ENCODE results near the gene IL13RA2. TPM values are rescaled to one million over a fixed set of nuclear protein-coding genes. Genes with fewer than 3 reads are reported as not detected.

IL13RA2 gene
- total and polyA plus RNA-seq, 2 donors (not counting 1 experiment from before 2014, with no cell fraction given), result 12.7 to 42.1 TPM

GRCh38 chrX:115018944-115019343 lies 1.5 kb upstream of the IL13RA2 start:
- Histone ChIP-seq H3K9ac (ENCODE audit: insufficient read depth, low read length) (no peak overlapping the region), H3K4me2 (ENCODE audit: extremely low read depth, insufficient read depth, low read length) (no peak overlapping the region), H3K79me2 (ENCODE audit: control insufficient read depth, insufficient read depth, low read length) (no peaks in the 10 kb centered on the region), H3K9me3 (ENCODE audit: control insufficient read depth, insufficient read depth, low read depth, low read length) (no peaks in the 10 kb centered on the region), H3K27ac (ENCODE audit: insufficient read depth, low read length) (no peak overlapping the region), H3K4me1 (ENCODE audit: control insufficient read depth, extremely low read depth, insufficient read depth, low read length) (no peaks in the 10 kb centered on the region), H2AFZ (ENCODE audit: low read length) (no peak overlapping the region), H3K36me3 (ENCODE audit: control insufficient read depth, insufficient read depth, low read length) (no peaks in the 10 kb centered on the region), H4K20me1 (ENCODE audit: control insufficient read depth, extremely low read depth, insufficient read depth, low read length) (no peaks in the 10 kb centered on the region), H3K4me3 (replicated peaks in 1 of 4; ENCODE audit: control extremely low read depth in 1 of 4, insufficient read depth in 1 of 4, low read depth in 3 of 4, low read length in 4 of 4) (no peak overlapping the region), H3K27me3 (ENCODE audit: control insufficient read depth, insufficient read depth, low read length) (no peaks in the 10 kb centered on the region)
- DNase-seq (ENCODE audit: low read depth in 2 of 2), result peak; percentile 3 to 34
- TF ChIP-seq CTCF (conservative IDR thresholded peaks at IDR 0.05 in 1 of 2, IDR thresholded peaks at IDR 0.05 in 1 of 2; ENCODE audit: low read depth in 1 of 2, low read length in 2 of 2) (no peak), EZH2 (IDR thresholded peaks at IDR 0.05; ENCODE audit: low read length, missing control alignments) (no peak)

- H4K20me1 ChIP-seq (ENCODE audit: control insufficient read depth, extremely low read depth, insufficient read depth, low read length), result no peaks in the 10 kb centered on the region
- H3K4me2 ChIP-seq (ENCODE audit: extremely low read depth, insufficient read depth, low read length), result no peak overlapping the region
- H3K27me3 ChIP-seq (ENCODE audit: control insufficient read depth, insufficient read depth, low read length), result no peaks in the 10 kb centered on the region
- H3K9me3 ChIP-seq (ENCODE audit: control insufficient read depth, insufficient read depth, low read depth, low read length), result no peaks in the 10 kb centered on the region
- no peaks in the 10 kb centered on the region for H3K79me2 ChIP-seq (ENCODE audit: control insufficient read depth, insufficient read depth, low read length)
- peak in 1 of 2 donors; percentile 11 for DNase-seq (ENCODE audit: low read depth in 2 of 2)
- no peaks in the 10 kb centered on the region for H3K36me3 ChIP-seq (ENCODE audit: control insufficient read depth, insufficient read depth, low read length)
- no peak overlapping the region for H3K27ac ChIP-seq (ENCODE audit: insufficient read depth, low read length)
- no peak overlapping the region for H3K4me3 ChIP-seq (replicated peaks in 1 of 4; ENCODE audit: control extremely low read depth in 1 of 4, insufficient read depth in 1 of 4, low read depth in 3 of 4, low read length in 4 of 4)
- TF ChIP-seq CTCF (conservative IDR thresholded peaks at IDR 0.05 in 1 of 2, IDR thresholded peaks at IDR 0.05 in 1 of 2; ENCODE audit: low read depth in 1 of 2, low read length in 2 of 2), result peak; percentile 6 to 11
- TF ChIP-seq EZH2 (IDR thresholded peaks at IDR 0.05; ENCODE audit: low read length, missing control alignments), result no peak
- no peak overlapping the region for H3K9ac ChIP-seq (ENCODE audit: insufficient read depth, low read length)
- no peak overlapping the region for H2AFZ ChIP-seq (ENCODE audit: low read length)
- no peaks in the 10 kb centered on the region for H3K4me1 ChIP-seq (ENCODE audit: control insufficient read depth, extremely low read depth, insufficient read depth, low read length)
Observed at GRCh38 chrX:115018040-115018647, 728 bp upstream of the IL13RA2 start.

- Histone ChIP-seq H3K9me3 (ENCODE audit: control insufficient read depth, insufficient read depth, low read depth, low read length) (no peaks in the 10 kb centered on the region), H3K4me2 (ENCODE audit: extremely low read depth, insufficient read depth, low read length) (no peak overlapping the region), H3K9ac (ENCODE audit: insufficient read depth, low read length) (no peak overlapping the region), H3K4me3 (replicated peaks in 1 of 4; ENCODE audit: control extremely low read depth in 1 of 4, insufficient read depth in 1 of 4, low read depth in 3 of 4, low read length in 4 of 4) (no peak overlapping the region), H2AFZ (ENCODE audit: low read length) (no peak overlapping the region), H3K79me2 (ENCODE audit: control insufficient read depth, insufficient read depth, low read length) (no peaks in the 10 kb centered on the region), H3K27me3 (ENCODE audit: control insufficient read depth, insufficient read depth, low read length) (no peaks in the 10 kb centered on the region), H3K36me3 (ENCODE audit: control insufficient read depth, insufficient read depth, low read length) (no peaks in the 10 kb centered on the region), H4K20me1 (ENCODE audit: control insufficient read depth, extremely low read depth, insufficient read depth, low read length) (no peaks in the 10 kb centered on the region), H3K4me1 (ENCODE audit: control insufficient read depth, extremely low read depth, insufficient read depth, low read length) (no peaks in the 10 kb centered on the region), H3K27ac (ENCODE audit: insufficient read depth, low read length) (no peak overlapping the region)
- DNase-seq (ENCODE audit: low read depth in 2 of 2), result peak; percentile 6 to 67
- TF ChIP-seq EZH2 (IDR thresholded peaks at IDR 0.05; ENCODE audit: low read length, missing control alignments) (no peak), CTCF (conservative IDR thresholded peaks at IDR 0.05 in 1 of 2, IDR thresholded peaks at IDR 0.05 in 1 of 2; ENCODE audit: low read depth in 1 of 2, low read length in 2 of 2) (no peak)
Observed at GRCh38 chrX:115013705-115014104, 3.7 kb downstream of the IL13RA2 start.
